Dendritic cell treated with granulocyte-macrophage colony-stimulating factor and Interleukin-4, amounts not matched to agents 40 ng/mL and 50 ng/mL, for 4 days (primary cell): ENCODE results near the gene ADGRL3.

ENCODE experiments used
- H3K27ac Mint-ChIP-seq: one replicate; pipeline ENCODE4 v1.8.0; 2022; ENCODE audit warnings: mild to moderate bottlenecking, mixed read lengths
- H3K27me3 Mint-ChIP-seq: one replicate; pipeline ENCODE4 v1.8.0; 2022; ENCODE audit warnings: mild to moderate bottlenecking, mixed read lengths
- H3K36me3 Mint-ChIP-seq: one replicate; pipeline ENCODE4 v1.8.0; 2022; ENCODE audit warnings: low read depth, mixed read lengths
- H3K4me1 Mint-ChIP-seq: one replicate; pipeline ENCODE4 v1.8.0; 2022; ENCODE audit warnings: low read depth, mixed read lengths
- H3K4me3 Mint-ChIP-seq: one replicate; pipeline ENCODE4 v1.8.0; 2022; ENCODE audit warnings: mild to moderate bottlenecking, moderate library complexity, mixed read lengths
- H3K9me3 Mint-ChIP-seq: one replicate; pipeline ENCODE4 v1.8.0; 2022; ENCODE audit warnings: mixed read lengths
- intact Hi-C: fragments of 100-400 bp; cut with micrococcal nuclease; formaldehyde crosslinking; loops from one replicate; pipeline ENCODE4 v1.15.0; 2022

ADGRL3 gene

GRCh38 chr4:61532336-61533000, 332.3 kb downstream of the ADGRL3 start:
- no peaks in the 10 kb centered on the region for H3K36me3 Mint-ChIP-seq
- no peak overlapping the region for H3K27ac Mint-ChIP-seq
- no peaks in the 10 kb centered on the region for H3K27me3 Mint-ChIP-seq
- peaks cover 25% of the 10 kb centered on the region for H3K9me3 Mint-ChIP-seq
- H3K4me1 Mint-ChIP-seq, result no peaks in the 10 kb centered on the region
- H3K4me3 Mint-ChIP-seq, result no peak overlapping the region
- intact Hi-C loops, result no loop called here

GRCh38 chr4:61533140-61533539, 333.0 kb downstream of the ADGRL3 start:
- H3K27ac Mint-ChIP-seq, result no peak overlapping the region
- H3K36me3 Mint-ChIP-seq, result no peaks in the 10 kb centered on the region
- intact Hi-C loops, result no loop called here
- peaks cover 31% of the 10 kb centered on the region for H3K9me3 Mint-ChIP-seq
- H3K4me1 Mint-ChIP-seq, result no peaks in the 10 kb centered on the region
- no peaks in the 10 kb centered on the region for H3K27me3 Mint-ChIP-seq
- no peak overlapping the region for H3K4me3 Mint-ChIP-seq

GRCh38 chr4:61540944-61541343, 340.8 kb downstream of the ADGRL3 start:
- H3K36me3 Mint-ChIP-seq, result no peaks in the 10 kb centered on the region
- H3K27me3 Mint-ChIP-seq, result peaks cover 2% of the 10 kb centered on the region
- intact Hi-C loops, result no loop called here
- peaks cover 17% of the 10 kb centered on the region for H3K9me3 Mint-ChIP-seq
- no peak overlapping the region for H3K27ac Mint-ChIP-seq
- H3K4me3 Mint-ChIP-seq, result no peak overlapping the region
- peaks cover 7% of the 10 kb centered on the region for H3K4me1 Mint-ChIP-seq

- no peaks in the 10 kb centered on the region for H3K36me3 Mint-ChIP-seq
- peaks cover 7% of the 10 kb centered on the region for H3K4me1 Mint-ChIP-seq
- H3K27me3 Mint-ChIP-seq, result peaks cover 2% of the 10 kb centered on the region
- no peak overlapping the region for H3K27ac Mint-ChIP-seq
- intact Hi-C loops, result no loop called here
- peaks cover 13% of the 10 kb centered on the region for H3K9me3 Mint-ChIP-seq
- H3K4me3 Mint-ChIP-seq, result no peak overlapping the region
These were observed 341.3 kb downstream of the ADGRL3 start for GRCh38 chr4:61541459-61541858.

GRCh38 chr4:61543976-61544375, 343.9 kb downstream of the ADGRL3 start:
- Mint-ChIP-seq H3K4me3 (no peak overlapping the region), H3K9me3 (no peaks in the 10 kb centered on the region), H3K27me3 (peaks cover 2% of the 10 kb centered on the region), H3K36me3 (no peaks in the 10 kb centered on the region), H3K27ac (no peak overlapping the region), H3K4me1 (peaks cover 7% of the 10 kb centered on the region)
- intact Hi-C loops, result no loop called here

GRCh38 chr4:61545902-61546480, 345.9 kb downstream of the ADGRL3 start:
- intact Hi-C loops, result no loop called here
- no peaks in the 10 kb centered on the region for H3K9me3 Mint-ChIP-seq
- peaks cover 3% of the 10 kb centered on the region for H3K4me1 Mint-ChIP-seq
- H3K4me3 Mint-ChIP-seq, result no peak overlapping the region
- H3K36me3 Mint-ChIP-seq, result no peaks in the 10 kb centered on the region
- peaks cover 2% of the 10 kb centered on the region for H3K27me3 Mint-ChIP-seq
- H3K27ac Mint-ChIP-seq, result no peak overlapping the region

- H3K36me3 Mint-ChIP-seq, result no peaks in the 10 kb centered on the region
- no peak overlapping the region for H3K4me3 Mint-ChIP-seq
- H3K9me3 Mint-ChIP-seq, result no peaks in the 10 kb centered on the region
- no peaks in the 10 kb centered on the region for H3K4me1 Mint-ChIP-seq
- intact Hi-C loops, result no loop called here
- H3K27me3 Mint-ChIP-seq, result peaks cover 2% of the 10 kb centered on the region
- no peak overlapping the region for H3K27ac Mint-ChIP-seq
These were observed 349.2 kb downstream of the ADGRL3 start for GRCh38 chr4:61549336-61549735.

GRCh38 chr4:61553557-61554125, 353.5 kb downstream of the ADGRL3 start:
- Mint-ChIP-seq H3K27me3 (no peaks in the 10 kb centered on the region), H3K27ac (no peak overlapping the region), H3K4me1 (no peaks in the 10 kb centered on the region), H3K9me3 (no peaks in the 10 kb centered on the region), H3K36me3 (no peaks in the 10 kb centered on the region), H3K4me3 (no peak overlapping the region)
- intact Hi-C loops, result no loop called here

GRCh38 chr4:61555789-61556188, 355.7 kb downstream of the ADGRL3 start:
- Mint-ChIP-seq H3K27me3 (no peaks in the 10 kb centered on the region), H3K9me3 (no peaks in the 10 kb centered on the region), H3K4me1 (no peaks in the 10 kb centered on the region), H3K27ac (no peak overlapping the region), H3K36me3 (no peaks in the 10 kb centered on the region), H3K4me3 (no peak overlapping the region)
- intact Hi-C loops, result no loop called here

GRCh38 chr4:61556277-61556676, 356.2 kb downstream of the ADGRL3 start:
- Mint-ChIP-seq H3K4me1 (no peaks in the 10 kb centered on the region), H3K27ac (no peak overlapping the region), H3K36me3 (no peaks in the 10 kb centered on the region), H3K27me3 (no peaks in the 10 kb centered on the region), H3K4me3 (no peak overlapping the region), H3K9me3 (no peaks in the 10 kb centered on the region)
- intact Hi-C loops, result no loop called here

- Mint-ChIP-seq H3K27ac (no peak overlapping the region), H3K9me3 (no peaks in the 10 kb centered on the region), H3K36me3 (no peaks in the 10 kb centered on the region), H3K4me1 (no peaks in the 10 kb centered on the region), H3K4me3 (no peak overlapping the region), H3K27me3 (no peaks in the 10 kb centered on the region)
- intact Hi-C loops, result no loop called here
These were observed 359.3 kb downstream of the ADGRL3 start for GRCh38 chr4:61559396-61559795.

- no peaks in the 10 kb centered on the region for H3K9me3 Mint-ChIP-seq
- H3K4me1 Mint-ChIP-seq, result no peaks in the 10 kb centered on the region
- H3K36me3 Mint-ChIP-seq, result no peaks in the 10 kb centered on the region
- intact Hi-C loops, result no loop called here
- no peak overlapping the region for H3K27ac Mint-ChIP-seq
- no peaks in the 10 kb centered on the region for H3K27me3 Mint-ChIP-seq
- no peak overlapping the region for H3K4me3 Mint-ChIP-seq
These were observed 360.9 kb downstream of the ADGRL3 start for GRCh38 chr4:61561028-61561427.

- Mint-ChIP-seq H3K4me3 (no peak overlapping the region), H3K36me3 (no peaks in the 10 kb centered on the region), H3K27me3 (no peaks in the 10 kb centered on the region), H3K9me3 (no peaks in the 10 kb centered on the region), H3K27ac (no peak overlapping the region), H3K4me1 (no peaks in the 10 kb centered on the region)
- intact Hi-C loops, result no loop called here
These were observed 371.8 kb downstream of the ADGRL3 start for GRCh38 chr4:61571761-61572559.

GRCh38 chr4:61575796-61576195, 375.7 kb downstream of the ADGRL3 start:
- no peaks in the 10 kb centered on the region for H3K36me3 Mint-ChIP-seq
- intact Hi-C loops, result no loop called here
- no peak overlapping the region for H3K27ac Mint-ChIP-seq
- no peaks in the 10 kb centered on the region for H3K9me3 Mint-ChIP-seq
- peaks cover 1% of the 10 kb centered on the region for H3K27me3 Mint-ChIP-seq
- no peak overlapping the region for H3K4me3 Mint-ChIP-seq
- H3K4me1 Mint-ChIP-seq, result no peaks in the 10 kb centered on the region
